Right forelimb (tissue), 1 donor: ENCODE measurements around the gene MPZL3.
"Not testable (repeated sequence)": the region's sequence is repeated elsewhere in the genome, so short reads cannot be mapped to it uniquely, and the experiment has no call there.

Experiments
- DNase-seq: peaks from one replicate; pipeline ENCODE4 v3.0.0-alpha.2; 2018

MPZL3 gene

DNA sequence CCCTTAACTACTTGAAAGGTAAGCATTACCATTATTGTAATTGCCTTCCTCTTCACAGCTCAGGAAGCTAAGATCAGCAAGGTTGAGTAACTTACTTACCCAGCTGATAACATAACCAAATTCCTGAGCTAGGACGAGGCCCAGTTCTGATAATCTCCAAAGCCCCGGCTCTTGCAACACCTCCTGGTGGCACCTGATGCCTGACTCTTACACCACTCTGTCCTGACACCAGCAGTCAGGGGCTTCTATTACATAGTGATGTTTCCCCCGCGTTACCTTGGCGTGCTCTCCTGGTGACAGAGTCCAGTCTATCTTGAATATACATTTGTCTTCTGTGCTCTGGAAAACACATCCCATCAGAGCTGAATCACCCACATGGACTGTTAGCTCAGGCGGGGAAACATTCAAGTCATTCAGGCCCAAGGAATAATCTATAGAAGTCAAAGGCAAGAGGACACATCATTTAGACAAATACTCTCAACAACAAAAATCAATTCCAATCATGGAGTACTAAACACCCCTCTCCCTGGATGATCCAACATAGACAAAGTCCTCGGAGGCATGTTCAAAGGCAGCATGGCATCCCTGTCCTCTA, 39.9 kb downstream of the MPZL3 start:
- no peak for DNase-seq

DNA sequence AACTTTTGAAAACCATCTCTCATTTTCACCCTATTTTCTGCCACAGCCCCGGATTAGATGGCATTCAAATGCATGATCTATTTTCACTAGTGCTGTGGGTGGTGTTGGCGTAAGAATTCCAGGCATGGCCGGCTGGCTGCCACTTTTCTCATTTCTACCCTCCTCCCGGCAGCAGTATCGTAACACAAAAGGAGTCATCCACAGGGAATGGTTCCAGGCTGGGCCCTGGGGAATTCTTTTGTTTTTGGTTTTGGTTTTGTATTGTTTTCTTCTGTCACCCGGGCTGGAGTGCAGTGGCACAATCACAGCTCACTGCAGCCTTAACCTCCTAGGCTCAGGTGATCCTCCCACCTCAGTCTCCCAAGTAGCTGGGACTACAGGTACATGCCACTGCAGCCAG, 41.2 kb downstream of the MPZL3 start:
- no peak for DNase-seq

DNA sequence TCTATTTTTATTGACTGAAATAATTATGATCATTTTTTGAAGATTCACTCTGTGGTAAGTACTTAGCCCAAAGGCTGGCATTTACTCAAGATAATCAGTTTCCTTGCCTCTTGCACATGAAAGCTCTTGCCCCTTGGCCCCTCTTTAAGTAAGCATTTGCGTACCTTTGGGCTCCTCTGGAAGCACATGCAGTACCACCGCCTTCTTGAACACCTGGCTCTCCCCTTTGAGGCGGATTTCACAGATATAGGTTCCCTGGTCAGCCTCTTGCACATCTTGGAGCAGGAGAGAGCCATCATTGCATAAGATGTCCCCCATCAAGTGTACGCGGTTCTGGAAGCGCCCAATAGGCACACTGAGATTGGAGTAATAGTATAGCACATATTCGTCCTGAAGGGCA, 41.8 kb downstream of the MPZL3 start:
- no peak for DNase-seq

DNA sequence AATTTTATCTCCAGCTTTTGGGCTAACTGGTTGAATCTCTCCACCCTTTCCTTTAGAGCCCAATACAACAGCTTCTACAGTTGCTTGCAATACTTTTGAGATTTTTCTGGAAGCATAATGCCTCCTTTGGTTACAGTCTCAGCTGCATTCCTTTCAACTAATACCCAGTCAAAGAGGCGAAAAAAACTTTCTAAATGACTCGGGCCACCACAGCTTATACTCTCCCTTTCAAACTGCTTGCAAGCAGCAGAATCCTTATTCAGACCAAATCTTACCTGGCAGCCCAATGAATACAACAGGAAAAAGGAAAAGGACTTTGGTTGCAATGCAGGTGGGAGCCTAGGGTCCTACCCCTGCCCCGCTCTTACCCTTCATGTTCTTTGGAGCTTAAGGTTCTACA, 43.1 kb downstream of the MPZL3 start:
- DNase-seq, result no peak

DNA sequence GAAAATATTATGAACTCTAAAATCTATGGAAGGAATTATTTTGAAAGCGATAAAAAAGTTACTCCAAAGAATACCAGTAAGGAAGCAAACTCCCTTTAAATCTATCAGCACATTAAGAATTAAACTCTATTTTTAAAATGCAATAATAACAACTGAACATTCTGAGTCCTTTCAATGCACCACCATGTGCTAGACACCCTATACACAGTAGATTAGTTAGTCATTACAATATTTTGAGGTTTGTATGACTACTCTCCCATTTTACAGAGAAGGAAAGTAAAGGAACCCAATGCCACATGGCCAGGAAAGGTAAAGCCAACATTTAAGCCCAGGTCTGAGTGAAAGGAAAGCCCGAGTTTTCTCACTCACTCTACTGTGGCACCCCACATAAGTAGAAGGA, 45.1 kb downstream of the MPZL3 start:
- no peak for DNase-seq

DNA sequence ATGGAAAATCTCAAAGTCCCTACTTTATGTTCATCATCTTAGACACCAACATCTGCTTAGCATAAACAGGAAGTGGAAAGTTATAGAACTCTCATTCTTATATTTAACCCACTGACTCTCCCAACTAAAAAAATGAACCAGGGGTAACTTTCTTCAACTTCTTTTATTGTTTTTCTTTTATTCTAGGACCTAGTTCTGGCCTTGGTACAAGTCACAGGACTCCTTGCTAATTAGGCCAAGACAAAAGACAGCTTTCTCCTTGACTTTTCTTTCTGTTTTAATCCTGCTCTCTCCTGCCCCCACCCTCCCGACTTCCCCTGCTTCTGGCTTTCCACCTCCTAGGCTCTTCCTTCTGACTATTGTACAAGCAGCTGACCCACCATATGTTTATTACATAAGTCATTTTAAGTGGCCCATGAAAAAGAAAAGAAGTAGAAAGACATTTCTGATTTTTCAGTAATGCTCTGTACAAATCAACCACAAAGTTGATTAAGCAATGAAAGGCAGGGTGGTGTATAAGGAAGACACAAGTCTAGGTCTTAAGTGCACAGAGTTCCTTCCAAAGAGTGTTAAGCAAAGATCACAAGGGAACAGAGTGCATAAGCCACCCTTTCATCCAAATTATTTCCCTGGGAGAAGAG, 45.7 kb downstream of the MPZL3 start:
- DNase-seq, result no peak

DNA sequence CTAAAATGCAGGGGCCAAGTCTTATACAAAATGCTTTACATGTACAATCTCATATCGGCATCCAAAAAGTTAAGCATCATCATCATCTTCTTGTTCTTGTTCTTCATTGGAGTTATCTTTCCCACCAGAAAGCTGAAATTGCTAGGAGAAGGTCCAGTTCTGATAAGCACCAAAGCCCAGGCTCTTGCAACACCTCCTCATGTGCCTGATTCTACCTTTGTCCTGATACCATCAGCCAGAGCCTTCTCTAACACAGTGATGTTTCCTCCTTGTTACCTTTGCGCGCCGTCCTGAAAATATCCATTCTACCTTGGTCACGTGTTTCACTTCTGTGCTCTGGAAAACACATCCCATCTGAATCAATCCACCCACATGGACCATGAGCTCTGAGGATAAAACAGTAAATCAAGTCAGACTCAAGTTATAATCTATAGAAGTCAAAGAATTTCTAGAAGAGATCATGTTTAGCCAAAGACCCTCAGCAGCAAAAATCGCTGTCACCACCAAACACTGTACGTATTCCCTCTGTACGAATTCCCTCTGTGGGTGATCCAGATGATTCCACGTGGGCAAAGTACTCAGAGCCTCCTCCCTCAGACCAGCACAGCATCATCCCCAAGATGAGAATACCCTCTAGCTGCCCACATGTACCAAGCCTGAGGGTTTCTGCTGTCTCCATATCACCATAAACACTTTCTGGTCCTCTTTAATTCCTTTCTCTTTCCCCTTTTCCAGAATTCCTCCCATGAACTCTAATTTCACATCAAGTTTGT, 46.4 kb downstream of the MPZL3 start:
- DNase-seq, result no peak

DNA sequence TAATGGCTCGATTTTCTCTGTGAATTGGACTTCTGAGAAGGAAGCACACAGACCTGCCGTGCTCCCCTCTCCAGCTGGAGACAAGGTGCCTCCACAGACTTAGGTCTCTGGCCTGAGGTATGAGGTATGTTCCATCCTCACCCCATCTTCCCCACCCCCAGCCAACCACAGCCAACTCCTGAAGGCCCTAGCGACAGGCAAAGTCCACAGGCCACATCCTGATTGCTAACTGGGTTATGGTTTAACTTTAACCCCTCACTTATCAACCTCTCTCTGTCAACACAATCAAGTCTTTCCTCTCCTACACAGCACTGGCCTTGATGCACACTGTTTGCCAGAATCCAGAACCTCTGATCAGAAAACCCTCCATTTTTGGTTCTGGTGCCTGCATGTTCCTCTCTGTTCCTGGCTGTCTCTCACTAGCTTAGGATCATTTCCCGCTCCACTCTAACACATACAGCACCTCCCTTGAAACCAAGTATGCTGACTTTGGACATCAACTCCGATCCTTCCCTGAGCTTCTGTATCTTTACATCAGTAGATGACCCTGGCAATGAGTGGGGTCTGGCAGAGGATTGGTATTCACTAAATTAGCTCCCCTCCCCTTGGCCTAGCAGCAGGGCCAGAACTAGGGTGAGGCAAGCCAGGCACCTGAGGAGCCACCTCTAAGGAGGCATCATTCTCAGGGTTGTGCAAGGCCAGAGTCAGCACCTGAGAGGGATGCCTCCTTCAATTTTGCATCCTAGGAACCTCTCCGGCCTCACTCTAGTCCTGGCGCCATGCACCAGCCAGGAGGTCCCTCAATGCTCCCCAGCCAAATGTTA, 49.4 kb downstream of the MPZL3 start:
- DNase-seq, result no peak

DNA sequence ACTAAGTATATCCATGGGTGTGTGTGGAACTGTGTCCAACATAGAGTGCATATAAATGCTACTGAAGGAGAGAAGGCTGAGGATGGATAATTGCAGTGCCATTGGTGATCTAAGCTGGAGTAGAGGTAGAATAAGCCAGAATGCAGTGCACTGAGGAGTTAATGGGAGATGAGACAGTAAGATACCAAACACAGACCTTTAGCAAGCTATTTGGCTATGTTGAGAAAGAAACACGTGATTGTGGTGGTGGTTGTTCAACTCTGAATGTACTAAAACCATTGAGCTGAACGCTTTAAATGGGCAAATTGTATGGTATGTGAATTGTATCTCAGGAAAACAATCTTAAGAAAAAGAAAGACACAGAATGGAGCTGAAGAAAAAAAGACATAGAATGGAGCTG, 50.2 kb downstream of the MPZL3 start:
- DNase-seq, result no peak

DNA sequence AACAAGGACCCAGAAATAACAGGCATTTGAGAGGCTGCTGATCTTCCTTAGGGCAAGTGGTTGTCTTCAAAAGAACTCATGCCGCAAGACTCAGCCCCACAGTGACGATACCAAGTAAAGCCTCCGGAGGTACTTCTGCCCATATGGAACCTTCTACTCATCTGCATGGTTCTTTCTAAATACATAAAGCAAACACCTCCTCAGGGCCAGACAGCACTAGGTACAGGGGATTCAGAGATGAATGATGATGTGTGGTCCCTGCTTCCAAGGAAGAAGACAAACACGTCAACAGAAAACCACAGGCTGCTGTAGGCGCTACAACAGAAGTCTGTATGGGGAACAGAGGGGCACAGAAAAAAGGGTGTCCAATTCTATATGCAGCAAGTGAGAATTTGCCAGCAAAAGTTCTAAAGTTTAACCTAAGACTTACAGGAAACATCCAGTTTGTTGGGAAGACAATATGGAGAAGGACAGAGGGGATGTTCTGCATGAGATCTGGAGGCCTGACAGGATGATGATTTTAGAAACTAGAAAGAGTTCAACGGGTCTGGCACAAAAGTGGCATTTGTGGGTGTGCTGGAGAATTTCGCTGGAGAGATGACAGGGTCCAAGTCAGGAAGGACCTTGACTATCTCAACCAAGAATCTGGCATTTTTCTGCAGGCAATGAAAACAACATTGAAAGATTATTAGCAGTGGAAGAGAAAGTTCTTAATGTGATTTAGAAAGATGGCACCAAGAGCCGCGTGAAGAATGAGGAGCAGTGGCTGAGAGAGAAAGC, 51.1 kb downstream of the MPZL3 start:
- no peak for DNase-seq

DNA sequence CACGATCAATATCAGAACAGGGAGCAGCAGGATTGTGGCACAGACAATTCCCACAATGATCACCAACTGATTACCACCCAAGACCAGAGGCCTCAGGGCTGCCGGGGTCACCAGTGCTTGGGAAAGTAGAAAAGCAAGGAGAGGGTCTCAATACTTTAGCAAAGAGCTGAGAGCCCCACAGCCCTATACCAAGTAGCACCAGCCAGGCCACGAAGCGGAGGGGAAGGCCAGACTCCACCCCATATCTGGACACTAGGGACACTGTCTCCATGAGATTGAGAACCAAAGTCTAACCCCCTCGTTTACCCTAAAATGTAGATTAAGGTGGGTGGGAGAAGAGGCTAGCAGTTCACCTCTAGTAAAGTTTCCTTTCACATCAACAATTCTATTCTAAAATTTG, 51.7 kb downstream of the MPZL3 start:
- no peak for DNase-seq

DNA sequence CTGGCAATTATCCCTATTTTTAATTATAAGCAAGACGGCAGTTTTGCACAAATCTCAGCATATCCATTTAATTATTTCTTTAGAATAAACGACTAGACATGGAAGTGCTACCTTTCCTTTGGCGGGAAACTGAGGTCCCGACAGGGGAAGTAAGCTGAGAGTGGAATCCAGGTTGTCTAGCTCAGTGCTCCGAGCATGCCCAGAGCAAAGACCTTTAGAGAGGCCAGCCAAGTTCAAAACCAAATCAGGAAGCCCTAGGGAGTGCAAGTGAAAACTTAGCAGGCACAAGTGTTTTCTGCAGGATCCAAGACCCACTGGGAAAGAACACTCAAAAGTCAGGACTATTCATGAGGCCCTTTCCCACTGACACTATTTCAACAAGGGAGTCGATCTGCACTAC, 53.0 kb downstream of the MPZL3 start:
- DNase-seq, result no peak

DNA sequence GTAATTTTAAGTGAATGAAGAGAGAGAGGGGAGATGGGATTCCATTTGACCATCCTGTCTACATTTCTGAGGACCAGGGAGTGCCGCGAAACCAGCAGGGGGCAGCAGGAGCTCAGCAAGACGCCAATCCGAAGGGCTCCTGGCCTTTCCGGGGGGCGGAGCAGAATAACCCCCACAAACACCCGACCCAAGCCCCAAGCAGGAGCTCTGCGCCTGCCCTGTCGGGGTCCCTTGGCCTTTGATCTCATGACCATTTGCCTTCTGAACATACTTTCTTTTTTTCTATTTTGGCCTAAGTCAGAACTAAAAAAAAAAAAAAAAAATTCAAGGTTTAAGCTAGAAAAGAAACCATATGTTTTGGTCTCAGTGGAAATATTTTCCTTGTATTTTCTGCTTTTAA, 53.8 kb downstream of the MPZL3 start:
- peak; percentile 86 for DNase-seq

DNA sequence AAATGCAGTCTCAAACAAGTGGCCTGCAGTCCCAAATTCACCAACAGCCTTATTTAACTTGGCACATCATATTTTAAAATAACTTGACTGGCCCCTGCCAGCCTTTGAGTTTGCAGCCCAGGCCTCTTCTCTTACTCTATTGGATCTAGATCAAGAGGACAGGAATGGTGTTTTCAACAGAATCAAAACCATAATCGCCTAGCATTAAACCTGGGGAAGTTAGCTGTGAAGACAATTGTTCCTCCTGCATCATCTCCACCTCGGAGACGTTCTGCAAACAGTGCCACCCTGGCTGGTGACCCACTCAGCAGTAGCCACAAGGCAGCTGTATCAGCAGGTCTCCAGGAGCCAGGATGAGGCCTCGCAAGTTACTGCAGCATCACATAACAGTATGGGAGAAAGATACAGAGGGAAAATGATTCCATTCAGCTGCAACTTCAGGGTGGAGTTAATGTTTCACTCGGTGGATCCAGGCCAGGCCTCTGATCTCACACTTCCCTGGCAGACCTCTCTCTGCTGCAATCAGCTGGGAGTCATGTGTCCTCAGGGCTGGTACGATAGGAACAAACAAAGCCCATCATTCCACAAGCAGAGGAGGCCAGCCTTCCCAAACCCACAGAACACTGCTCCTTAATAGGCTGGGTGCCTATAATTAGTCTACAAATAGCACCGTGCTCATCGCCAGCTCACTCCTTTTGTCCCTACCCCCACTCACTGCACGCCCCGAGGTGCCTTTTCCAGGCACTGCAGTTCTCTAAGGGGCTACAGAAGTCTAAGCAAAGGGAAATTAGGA, 57.1 kb downstream of the MPZL3 start:
- peak; percentile 69 for DNase-seq

DNA sequence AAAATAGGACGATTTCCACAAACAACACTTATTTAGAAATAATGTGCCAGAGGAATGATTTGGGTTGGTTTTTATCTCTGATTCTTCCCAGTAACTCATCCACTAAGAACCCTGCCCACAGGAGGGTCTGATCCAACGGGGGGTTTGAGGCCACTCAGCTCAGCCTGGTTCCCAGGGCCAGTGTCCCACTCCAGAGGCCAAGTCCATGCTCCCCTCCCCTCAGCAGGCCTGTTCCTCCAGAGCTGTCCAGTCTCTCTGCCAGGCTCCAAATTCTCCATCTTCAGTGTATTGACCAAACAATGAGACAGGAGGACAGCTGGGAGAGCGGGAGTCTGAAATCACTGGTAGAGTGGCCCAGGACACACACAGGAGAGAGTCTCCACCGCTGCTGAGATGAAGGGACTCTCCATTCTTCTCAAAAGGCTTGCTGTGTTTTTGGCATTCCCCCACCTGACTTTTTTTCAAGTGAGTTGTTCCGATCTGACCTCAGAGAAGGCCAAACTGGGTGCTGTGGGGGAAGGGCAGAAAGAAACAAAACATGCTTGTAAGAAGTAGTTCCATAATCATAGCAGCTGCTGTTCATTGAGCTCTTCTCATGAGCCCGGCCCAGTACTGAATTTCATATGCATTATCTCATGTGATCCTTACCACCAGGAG, 58.1 kb downstream of the MPZL3 start:
- DNase-seq, result no peak

DNA sequence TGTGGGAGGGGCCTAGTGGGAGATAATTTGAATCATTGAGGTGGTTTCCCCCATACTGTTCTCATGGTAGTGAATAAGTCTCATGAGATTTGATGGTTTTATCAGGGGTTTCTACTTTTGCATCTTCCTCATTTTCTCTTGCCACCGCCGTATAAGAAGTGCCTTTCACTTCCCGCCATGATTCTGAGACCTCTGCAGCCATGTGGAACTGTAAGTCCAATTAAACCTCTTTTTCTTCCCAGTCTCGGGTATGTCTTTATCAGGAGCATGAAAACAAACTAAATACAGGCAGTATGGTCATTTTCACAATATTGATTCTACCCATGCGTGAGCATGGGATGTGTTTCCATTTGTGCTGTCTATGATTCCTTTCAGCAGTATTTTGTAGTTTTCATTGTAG, 59.3 kb downstream of the MPZL3 start:
- DNase-seq, result not testable (repeated sequence)

DNA sequence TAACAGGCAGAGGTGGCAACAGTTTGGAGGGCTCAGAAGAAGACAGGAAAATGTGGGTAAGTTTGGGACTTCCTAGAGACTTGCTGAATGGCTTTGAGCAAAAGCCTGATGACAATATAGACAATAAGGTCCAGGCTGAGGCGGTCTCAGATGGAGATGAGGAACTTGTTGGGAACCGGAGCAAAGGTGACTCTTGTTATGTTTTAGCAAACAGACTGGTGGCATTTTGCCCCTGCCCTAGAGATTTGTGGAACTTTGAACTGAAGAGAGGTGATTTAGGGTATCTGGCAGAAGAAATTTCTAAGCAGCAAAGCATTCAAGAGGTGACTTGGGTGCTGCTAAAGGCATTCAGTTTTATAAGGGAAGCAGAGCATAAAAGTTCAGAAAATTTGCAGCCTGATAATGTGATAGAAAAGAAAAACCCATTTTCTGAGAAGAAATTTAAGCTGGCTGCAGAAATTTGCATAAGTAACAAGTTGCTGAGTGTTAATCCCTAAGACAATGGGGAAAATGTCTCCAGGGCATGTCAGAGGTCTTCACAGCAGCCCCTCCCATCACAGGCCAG, 61.1 kb downstream of the MPZL3 start:
- DNase-seq, result not testable (repeated sequence)

DNA sequence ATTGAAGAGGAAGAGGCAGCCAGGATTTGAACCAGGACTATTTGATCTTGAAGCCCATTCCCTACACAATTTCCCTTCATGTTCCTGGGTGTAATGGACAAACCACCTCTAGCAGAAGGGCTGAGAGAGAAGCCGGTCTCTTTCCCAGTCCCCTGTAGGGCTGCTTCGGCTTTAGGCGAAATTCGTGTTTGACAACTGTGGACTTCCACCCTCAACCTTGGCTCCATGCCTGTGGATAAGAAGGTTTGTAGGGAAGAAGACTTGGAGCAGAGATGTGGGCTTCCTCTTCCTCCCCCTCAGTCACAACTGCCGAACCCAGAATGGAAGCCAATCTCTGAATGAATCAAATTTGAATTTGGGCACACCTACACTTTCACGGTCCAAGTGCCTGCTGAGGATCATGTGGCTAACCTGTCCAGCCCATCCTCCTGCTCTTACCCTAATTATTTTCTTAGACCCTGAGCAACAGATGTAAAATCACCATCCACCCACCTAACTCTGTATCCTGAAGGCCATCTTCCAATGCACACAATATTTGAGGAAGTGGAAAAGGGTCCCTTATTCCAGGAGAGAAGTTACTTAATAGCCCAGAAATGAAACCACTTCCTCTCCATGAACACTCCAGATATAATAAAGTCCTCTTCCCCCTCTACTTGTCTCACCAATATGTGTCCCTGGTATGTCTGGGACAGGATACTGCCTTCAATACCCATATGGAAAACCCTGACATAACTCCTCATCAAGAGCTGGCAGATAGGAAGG, 65.6 kb downstream of the MPZL3 start:
- DNase-seq, result no peak

DNA sequence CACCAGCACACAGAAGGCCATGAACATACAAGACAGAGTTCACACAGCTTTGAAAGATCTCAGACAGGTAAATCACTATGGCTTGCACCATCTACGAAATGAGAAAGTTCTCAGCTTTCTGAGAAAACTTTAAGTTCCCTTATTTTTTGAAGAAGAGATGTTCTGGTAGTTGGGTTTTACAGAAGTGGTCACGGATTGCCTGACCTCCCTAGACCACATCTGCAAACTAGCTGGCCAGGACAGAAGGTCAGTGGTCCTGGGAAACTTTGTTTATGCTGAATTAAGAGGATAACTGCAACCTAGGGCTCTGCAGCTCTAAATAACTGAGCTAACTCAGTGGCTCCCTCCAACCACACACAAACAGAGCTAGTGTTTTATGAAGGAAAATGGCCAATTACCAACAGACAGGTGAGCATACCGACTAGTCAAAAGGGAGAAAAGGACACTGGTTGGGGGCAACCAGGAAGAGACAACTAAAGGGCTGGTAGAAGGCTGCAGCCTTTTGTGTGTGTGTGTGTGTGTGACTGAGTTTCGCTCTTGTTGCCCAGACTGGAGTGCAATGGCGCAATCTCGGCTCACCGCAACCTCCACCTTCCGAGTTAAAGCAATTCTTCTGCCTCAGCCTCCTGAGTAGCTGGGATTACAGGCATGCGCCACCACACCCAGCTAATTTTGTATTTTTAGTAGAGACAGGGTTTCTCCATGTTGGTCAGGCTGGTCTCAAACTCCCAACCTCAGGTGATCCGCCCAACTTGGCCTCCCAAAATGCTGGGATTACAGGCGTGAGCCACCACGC, 67.2 kb downstream of the MPZL3 start:
- DNase-seq, result no peak
